Measurements from ENCODE around the gene OSBPL2. TPM values are rescaled to one million over a fixed set of nuclear protein-coding genes. Genes with fewer than 3 reads are reported as not detected.

The OSBPL2 gene
- total and polyA plus RNA-seq, 7 donors, result 27.0 to 36.8 (median 31.7) TPM

DNA sequence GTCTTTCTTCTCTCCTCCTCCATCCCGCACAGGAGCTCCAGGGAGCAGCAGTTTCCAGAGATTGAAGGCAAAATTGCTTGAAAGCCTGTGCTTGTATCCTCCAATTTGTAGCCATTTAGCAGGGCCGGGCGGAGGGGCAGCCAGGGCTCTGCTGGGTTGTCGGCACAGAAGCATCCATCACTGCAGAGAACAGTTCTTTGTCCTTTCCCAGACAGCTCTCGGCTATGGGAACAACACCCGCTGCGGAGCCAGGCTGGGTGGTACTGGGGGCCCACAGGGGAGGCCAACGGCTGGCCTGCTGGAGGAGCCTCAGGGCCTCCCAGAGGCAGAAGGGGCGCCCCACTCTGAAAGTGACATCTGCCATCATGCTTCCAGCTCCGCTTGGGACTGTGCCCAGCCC lies 26.0 kb upstream of the OSBPL2 start:
- Histone ChIP-seq H3K27me3 (peaks cover 12 to 74% (median 57%) of the 10 kb centered on the region in 3 donors), H3K4me1 (no peaks in the 10 kb centered on the region), H3K9me3 (no peaks in the 10 kb centered on the region), H3K4me3 (no peak overlapping the region), H3K27ac (no peak overlapping the region), H3K36me3 (no peaks in the 10 kb centered on the region)
- DNase-seq, result no peak
- TF ChIP-seq, protein P1, sequence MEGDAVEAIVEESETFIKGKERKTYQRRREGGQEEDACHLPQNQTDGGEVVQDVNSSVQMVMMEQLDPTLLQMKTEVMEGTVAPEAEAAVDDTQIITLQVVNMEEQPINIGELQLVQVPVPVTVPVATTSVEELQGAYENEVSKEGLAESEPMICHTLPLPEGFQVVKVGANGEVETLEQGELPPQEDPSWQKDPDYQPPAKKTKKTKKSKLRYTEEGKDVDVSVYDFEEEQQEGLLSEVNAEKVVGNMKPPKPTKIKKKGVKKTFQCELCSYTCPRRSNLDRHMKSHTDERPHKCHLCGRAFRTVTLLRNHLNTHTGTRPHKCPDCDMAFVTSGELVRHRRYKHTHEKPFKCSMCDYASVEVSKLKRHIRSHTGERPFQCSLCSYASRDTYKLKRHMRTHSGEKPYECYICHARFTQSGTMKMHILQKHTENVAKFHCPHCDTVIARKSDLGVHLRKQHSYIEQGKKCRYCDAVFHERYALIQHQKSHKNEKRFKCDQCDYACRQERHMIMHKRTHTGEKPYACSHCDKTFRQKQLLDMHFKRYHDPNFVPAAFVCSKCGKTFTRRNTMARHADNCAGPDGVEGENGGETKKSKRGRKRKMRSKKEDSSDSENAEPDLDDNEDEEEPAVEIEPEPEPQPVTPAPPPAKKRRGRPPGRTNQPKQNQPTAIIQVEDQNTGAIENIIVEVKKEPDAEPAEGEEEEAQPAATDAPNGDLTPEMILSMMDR (IDR thresholded peaks at IDR 0.05), result no peak
- TF ChIP-seq POLR2AphosphoS5 (IDR thresholded peaks at IDR 0.05) (no peak), EP300 (IDR thresholded peaks at IDR 0.05) (no peak), POLR2A (IDR thresholded peaks at IDR 0.05) (no peak)
- 39 to 47% methylated on average over 10 of the region's 10 CpGs for WGBS, 2 donors
- intact Hi-C loops (cut with DNase I), result no loop called here

DNA sequence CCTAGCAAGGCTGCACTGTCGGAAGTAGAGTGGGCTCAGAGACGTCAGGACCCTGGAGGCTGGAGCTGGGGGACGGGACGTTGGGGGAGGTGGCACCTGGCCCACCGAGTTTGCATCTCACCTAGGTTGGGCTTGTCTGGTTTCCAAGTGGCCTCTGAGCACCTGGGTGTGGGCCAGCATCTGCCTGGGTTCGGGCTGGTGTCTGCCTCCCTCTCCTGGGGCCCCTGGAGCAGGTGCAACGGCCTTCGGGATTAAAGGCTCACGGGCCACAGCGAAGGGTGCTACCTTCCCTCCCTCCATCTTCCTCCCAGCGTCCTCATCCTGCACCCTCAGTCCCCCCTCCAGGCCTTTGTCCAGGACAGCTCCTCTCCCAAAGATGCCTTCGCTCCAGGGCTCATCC lies 24.3 kb upstream of the OSBPL2 start:
- peaks cover 29 to 91% (median 75%) of the 10 kb centered on the region in 3 donors for H3K27me3 ChIP-seq
- intact Hi-C loops (cut with DNase I), result no loop called here
- no peaks in the 10 kb centered on the region for H3K36me3 ChIP-seq
- DNase-seq, result no peak
- no peak overlapping the region for H3K27ac ChIP-seq
- TF ChIP-seq EP300 (IDR thresholded peaks at IDR 0.05), result no peak
- TF ChIP-seq, protein P1 (IDR thresholded peaks at IDR 0.05), result no peak
- no peak for TF ChIP-seq POLR2AphosphoS5 (IDR thresholded peaks at IDR 0.05)
- TF ChIP-seq POLR2A (IDR thresholded peaks at IDR 0.05), result no peak
- no peaks in the 10 kb centered on the region for H3K9me3 ChIP-seq
- no peak overlapping the region for H3K4me3 ChIP-seq
- H3K4me1 ChIP-seq, result peaks cover 0 to 4% (median 1%) of the 10 kb centered on the region in 4 donors
- WGBS, 2 donors, result 25 to 54% methylated on average over 12 of the region's 12 CpGs

DNA sequence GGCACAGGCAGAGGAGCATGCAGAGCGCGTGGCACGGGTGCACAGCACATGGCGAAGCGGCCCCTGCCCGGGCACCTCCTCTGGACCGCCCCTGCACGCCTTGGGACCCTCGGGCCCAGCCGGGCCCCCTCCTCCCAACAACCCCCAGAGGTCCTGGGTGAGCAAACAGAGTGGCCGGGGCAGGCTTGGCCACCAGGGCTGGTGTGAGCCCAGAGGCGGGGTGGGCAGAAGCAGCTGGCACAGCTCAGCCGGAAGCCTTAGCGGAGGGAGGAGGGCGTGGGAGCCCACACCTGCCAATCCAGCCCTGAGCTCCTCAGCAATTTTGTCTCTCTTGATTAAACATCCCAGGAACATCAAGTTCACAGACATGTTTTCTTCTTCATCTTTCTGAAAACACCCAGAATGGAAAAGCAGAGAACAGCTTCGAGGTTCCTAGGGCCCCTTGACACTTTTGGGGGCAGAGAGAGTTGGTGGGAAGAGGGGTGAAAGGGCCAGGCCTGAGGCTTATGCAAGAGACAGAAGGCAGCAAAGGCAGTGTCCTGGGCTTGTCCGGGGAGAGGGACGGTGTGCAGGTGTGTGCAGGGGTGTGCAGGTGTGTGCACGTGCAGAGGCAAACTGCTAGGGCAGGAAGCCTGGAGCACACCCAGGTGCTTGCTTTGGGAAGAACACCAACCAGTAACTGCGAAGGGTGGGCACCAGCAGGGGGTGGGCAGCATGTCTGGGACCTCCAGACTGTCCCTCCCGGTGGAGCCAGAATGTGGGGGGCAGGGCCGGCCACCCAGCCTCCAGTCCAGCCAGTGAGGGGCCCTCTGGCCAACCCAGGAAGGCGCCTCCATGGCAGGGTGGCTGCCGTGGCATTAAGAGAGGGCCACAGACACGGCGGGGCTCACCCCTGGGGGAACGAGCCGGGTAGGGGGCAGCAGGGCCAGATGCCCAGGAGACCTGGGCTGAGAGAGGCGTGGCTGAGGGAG lies 23.0 kb upstream of the OSBPL2 start:
- Histone ChIP-seq H3K36me3 (no peaks in the 10 kb centered on the region), H3K4me1 (peaks cover 0 to 11% (median 10%) of the 10 kb centered on the region in 4 donors), H3K27me3 (peaks cover 35 to 86% (median 77%) of the 10 kb centered on the region in 3 donors), H3K9me3 (no peaks in the 10 kb centered on the region), H3K27ac (no peak overlapping the region), H3K4me3 (no peak overlapping the region)
- DNase-seq, result no peak
- no peak for TF ChIP-seq POLR2A (IDR thresholded peaks at IDR 0.05)
- TF ChIP-seq EP300 (IDR thresholded peaks at IDR 0.05), result no peak
- TF ChIP-seq, protein P1 (IDR thresholded peaks at IDR 0.05), result no peak
- TF ChIP-seq POLR2AphosphoS5 (IDR thresholded peaks at IDR 0.05), result no peak
- intact Hi-C loops (cut with DNase I), result no loop called here
- WGBS, 2 donors, result 61 to 82% methylated on average over 29 of the region's 29 CpGs

DNA sequence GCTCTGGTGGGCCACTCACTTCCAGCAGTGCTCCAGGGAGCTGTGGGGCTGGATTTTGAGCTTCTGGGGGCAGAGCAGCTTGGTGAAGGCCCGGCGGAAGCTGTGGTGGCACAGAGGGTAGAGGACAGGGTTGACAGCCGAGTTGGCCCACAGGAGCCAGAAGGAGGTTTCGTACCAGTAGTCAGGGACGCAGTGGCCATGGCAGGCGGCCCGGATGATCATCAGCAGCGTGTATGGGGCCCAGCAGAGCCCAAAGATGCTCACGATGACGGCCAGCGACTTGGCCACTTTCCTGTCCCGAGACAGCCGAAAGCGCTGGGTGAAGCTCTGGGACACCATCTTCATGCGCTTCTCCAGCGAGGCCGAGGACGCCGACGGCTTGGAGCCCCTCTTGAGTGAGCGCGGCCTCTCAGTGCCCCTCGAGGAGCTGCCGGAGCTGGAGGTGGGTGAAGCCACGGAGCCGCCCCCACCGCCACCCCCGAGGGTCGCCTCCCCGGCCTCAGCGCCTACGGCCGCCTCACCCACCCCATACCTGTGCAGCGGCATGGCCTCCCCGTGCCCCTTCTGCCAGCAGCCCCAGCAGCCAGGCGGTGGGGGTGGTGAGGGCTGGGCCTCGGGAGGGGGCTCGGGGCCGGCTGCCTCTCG lies 22.2 kb upstream of the OSBPL2 start:
- Histone ChIP-seq H3K4me3 (no peak overlapping the region), H3K4me1 (peaks cover 0 to 19% (median 18%) of the 10 kb centered on the region in 4 donors), H3K36me3 (no peaks in the 10 kb centered on the region), H3K27me3 (peaks cover 40 to 86% (median 77%) of the 10 kb centered on the region in 3 donors), H3K27ac (no peak overlapping the region), H3K9me3 (no peaks in the 10 kb centered on the region)
- intact Hi-C loops (cut with DNase I), result no loop called here
- 80 to 81% methylated on average over 40 of the region's 40 CpGs for WGBS, 2 donors
- no peak for TF ChIP-seq POLR2A (IDR thresholded peaks at IDR 0.05)
- no peak for TF ChIP-seq POLR2AphosphoS5 (IDR thresholded peaks at IDR 0.05)
- no peak for TF ChIP-seq EP300 (IDR thresholded peaks at IDR 0.05)
- TF ChIP-seq, protein P1 (IDR thresholded peaks at IDR 0.05), result no peak
- DNase-seq, result no peak
